Measurements from ENCODE around the gene KCNK16.

Gene KCNK16

DNA sequence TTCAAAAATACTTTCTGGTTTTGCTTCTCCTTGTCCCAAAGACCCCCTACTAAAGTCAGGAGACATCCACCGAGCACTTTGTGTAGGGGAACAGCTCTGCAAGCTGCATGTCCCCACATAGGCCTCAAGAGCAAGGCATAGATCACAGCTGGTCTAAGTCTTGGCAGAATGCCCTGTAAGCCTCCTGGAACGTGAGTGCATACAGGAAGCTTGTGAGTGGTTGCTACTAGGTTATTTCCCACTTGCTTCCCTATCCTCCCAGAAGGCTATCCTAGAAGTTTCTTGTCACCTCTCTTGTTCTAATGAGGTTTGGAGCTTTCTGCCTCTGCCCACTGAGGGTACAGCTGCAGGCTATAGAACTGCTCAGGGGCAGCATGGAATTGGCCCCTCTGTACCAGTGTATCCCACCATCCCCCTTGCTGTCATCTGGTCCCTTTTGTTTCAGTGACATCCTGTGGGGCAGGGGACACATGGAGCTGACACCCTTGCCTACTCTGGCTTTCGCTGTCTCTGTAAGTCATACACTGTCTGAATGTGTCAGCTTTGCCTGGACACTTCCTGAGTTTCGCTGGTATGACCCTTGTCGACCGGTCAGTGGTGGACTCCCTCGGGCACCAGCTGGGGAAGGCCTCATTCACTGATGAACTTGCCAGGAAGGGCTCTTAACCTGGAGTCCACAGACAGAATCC, 35.6 kb upstream of the KCNK16 start:
- Histone ChIP-seq H3K27ac (no peak overlapping the region), H3K4me1 (ENCODE audit: control insufficient read depth in 1 of 2, insufficient read depth in 1 of 2, low read depth in 1 of 2, low read length in 1 of 2) (no peaks in the 10 kb centered on the region), H3K4me3 (ENCODE audit: low read depth in 1 of 2, low read length in 1 of 2) (no peak overlapping the region), H3K27me3 (no peaks in the 10 kb centered on the region), H3K9me3 (no peaks in the 10 kb centered on the region), H3K36me3 (no peaks in the 10 kb centered on the region)
- TF ChIP-seq, protein P1, sequence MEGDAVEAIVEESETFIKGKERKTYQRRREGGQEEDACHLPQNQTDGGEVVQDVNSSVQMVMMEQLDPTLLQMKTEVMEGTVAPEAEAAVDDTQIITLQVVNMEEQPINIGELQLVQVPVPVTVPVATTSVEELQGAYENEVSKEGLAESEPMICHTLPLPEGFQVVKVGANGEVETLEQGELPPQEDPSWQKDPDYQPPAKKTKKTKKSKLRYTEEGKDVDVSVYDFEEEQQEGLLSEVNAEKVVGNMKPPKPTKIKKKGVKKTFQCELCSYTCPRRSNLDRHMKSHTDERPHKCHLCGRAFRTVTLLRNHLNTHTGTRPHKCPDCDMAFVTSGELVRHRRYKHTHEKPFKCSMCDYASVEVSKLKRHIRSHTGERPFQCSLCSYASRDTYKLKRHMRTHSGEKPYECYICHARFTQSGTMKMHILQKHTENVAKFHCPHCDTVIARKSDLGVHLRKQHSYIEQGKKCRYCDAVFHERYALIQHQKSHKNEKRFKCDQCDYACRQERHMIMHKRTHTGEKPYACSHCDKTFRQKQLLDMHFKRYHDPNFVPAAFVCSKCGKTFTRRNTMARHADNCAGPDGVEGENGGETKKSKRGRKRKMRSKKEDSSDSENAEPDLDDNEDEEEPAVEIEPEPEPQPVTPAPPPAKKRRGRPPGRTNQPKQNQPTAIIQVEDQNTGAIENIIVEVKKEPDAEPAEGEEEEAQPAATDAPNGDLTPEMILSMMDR (IDR thresholded peaks at IDR 0.05) = no peak

DNA sequence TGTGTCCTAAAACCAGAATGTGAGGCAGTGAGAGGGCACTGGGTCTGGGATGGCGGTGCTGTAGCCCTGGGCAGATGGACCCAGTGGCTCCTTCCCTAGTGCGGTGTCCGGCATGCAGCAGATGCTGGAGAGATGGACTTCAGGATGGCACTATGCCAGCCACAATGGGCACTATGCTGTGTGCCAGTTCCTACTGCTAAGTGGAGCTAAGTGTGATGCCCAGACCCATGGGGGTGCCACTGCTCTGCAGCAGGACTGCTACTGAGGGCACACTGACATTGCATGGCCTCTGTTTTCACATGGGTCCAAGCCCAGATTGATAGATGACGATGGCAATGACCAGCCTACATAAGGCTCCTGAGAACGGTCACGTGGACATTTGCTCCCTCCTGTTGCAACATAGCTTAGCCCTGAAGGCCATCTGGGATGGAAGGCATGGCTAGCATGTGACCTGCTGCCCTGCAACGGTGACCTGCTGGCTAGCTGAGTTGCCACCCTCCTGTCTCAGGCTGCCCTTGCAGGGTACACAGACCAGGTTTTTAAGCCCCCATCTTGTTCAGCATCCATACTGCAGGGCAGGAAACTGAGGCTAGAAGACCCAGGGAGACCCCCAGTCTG, 31.3 kb upstream of the KCNK16 start:
- TF ChIP-seq, protein P1 (IDR thresholded peaks at IDR 0.05) = no peak
- Histone ChIP-seq H3K36me3 (no peaks in the 10 kb centered on the region), H3K9me3 (no peaks in the 10 kb centered on the region), H3K4me1 (ENCODE audit: control insufficient read depth in 1 of 2, insufficient read depth in 1 of 2, low read depth in 1 of 2, low read length in 1 of 2) (no peaks in the 10 kb centered on the region), H3K27me3 (no peaks in the 10 kb centered on the region), H3K4me3 (ENCODE audit: low read depth in 1 of 2, low read length in 1 of 2) (no peak overlapping the region), H3K27ac (no peak overlapping the region)

DNA sequence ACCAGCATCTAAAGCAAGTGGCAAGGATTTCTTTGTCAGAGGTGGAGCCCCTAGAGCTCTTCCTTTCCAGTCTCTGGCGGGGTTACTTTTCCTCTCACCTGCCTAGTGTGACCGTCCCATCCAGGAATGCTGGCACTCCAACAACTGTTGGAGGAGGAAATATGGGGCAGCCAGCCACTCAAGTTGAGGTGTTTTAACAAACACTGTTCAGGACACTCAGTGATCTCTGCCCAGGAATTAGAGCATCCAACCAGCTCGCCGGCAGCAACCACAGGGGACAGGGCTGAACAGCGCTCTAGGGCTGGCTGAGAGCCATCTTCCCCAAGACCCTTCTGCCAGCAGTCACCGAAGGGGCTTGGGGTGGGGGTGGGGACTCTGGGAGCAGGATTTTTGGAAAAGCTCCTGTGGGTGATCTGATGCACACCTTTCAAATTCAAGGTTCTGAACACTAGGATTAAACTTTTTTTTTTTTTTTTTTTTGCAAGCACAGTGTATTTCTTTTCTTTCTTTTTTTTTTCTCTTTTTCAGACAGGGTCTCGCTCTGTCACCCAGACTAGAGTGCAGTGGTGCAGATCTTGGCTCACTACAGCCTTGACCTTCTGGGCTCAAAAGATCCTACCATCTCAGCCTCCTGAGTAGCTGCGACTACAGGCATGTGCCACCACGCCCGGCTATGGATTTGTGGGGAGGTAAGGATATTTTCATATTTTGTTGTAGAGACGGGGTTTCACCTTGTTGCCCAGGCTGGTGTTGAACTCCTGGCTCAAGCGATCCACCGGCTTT, 28.4 kb upstream of the KCNK16 start:
- TF ChIP-seq, protein P1 (IDR thresholded peaks at IDR 0.05) = no peak
- Histone ChIP-seq H3K4me1 (ENCODE audit: control insufficient read depth in 1 of 2, insufficient read depth in 1 of 2, low read depth in 1 of 2, low read length in 1 of 2) (no peaks in the 10 kb centered on the region), H3K4me3 (ENCODE audit: low read depth in 1 of 2, low read length in 1 of 2) (no peak overlapping the region), H3K9me3 (no peaks in the 10 kb centered on the region), H3K27ac (no peak overlapping the region), H3K36me3 (no peaks in the 10 kb centered on the region), H3K27me3 (no peaks in the 10 kb centered on the region)

DNA sequence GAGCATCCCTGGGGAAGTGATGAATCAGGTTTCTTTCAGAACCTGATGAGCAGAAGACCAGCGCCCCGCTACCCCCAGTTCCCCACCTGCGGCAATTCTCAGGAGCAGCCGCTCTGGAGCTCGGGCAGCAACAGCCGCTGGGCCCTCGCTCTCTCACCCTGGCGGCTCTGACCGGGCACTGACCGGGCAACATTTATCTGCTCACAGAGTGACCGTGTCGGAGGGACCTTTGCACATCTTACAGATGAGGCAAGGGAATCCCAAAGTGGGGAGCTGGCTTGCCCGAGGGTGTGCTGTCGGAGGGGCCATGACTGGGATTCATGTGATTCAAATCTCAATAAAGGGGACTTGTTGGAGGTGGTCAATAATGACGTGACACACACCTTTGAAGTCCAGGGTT, 26.2 kb upstream of the KCNK16 start:
- H3K27me3 ChIP-seq = no peaks in the 10 kb centered on the region
- H3K27ac ChIP-seq = no peak overlapping the region

DNA sequence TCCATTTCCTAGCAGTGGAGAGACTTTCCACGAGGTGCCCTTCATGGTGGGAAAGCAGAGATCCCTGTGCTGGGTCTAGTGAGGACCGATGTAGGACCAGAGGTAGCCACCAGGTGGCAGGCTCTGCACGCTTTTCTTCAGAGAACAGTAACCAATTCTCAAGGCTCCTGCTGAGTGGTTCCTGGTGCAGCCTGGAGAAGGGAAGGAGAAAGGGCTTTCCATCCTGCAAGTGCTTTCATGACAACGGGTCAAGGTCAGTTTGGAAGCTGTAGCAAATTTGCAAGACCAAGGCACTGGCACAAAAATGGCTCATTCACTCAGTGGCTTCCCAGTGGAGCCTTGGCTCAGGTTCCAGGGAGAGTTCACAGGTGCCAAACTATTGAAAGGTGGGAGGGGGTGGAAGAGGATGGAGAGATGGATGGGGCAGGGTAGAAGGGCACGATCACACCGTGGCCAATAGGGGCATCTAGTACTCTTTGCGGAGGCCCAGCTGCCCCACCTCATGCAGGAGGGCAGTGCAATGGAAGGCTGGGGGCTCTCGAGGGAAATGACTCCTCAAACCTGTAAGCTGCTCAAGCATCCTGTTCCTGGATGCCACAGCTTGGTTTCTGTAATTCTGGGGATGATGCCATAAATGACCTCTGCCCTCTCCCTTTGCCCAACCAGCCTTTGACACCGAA, 25.5 kb upstream of the KCNK16 start:
- H3K27ac ChIP-seq = no peak overlapping the region
- TF ChIP-seq, protein P1 (IDR thresholded peaks at IDR 0.05) = peak; percentile 70
- H3K9me3 ChIP-seq = no peaks in the 10 kb centered on the region
- peaks cover 3% of the 10 kb centered on the region for H3K27me3 ChIP-seq
- no peak overlapping the region for H3K4me3 ChIP-seq (ENCODE audit: low read depth in 1 of 2, low read length in 1 of 2)
- H3K4me1 ChIP-seq (ENCODE audit: control insufficient read depth in 1 of 2, insufficient read depth in 1 of 2, low read depth in 1 of 2, low read length in 1 of 2) = no peaks in the 10 kb centered on the region
- no peaks in the 10 kb centered on the region for H3K36me3 ChIP-seq

More for the DNA sequence above, 26.2 kb upstream of the KCNK16 start:
- TF ChIP-seq, protein P1 (IDR thresholded peaks at IDR 0.05) = no peak
- no peaks in the 10 kb centered on the region for H3K9me3 ChIP-seq
- H3K36me3 ChIP-seq = no peaks in the 10 kb centered on the region
- H3K4me3 ChIP-seq (ENCODE audit: low read depth in 1 of 2, low read length in 1 of 2) = no peak overlapping the region
- H3K4me1 ChIP-seq (ENCODE audit: control insufficient read depth in 1 of 2, insufficient read depth in 1 of 2, low read depth in 1 of 2, low read length in 1 of 2) = no peaks in the 10 kb centered on the region
